Esophagus muscularis mucosa (tissue), 4 donors: ENCODE measurements around the gene NPAT. TPM values are rescaled to one million over a fixed set of nuclear protein-coding genes. Genes with fewer than 3 reads are reported as not detected.

ENCODE experiments used
- DNase-seq: peaks from one replicate; pipeline ENCODE4 v3.0.0-alpha.2; 2017; ENCODE audit errors: extremely low spot score
- H3K27ac ChIP-seq, 4 donors: fragments of 200-600 bp; sonication (generic); replicated peaks in 1 of 4; 1 replicate in 3 of 4; 2 replicates in 1 of 4; pipeline ENCODE4 v1.5.1; 2016 to 2019; ENCODE audit warnings: mild to moderate bottlenecking in 1 of 4
- H3K27me3 ChIP-seq, 4 donors: fragments of 200-600 bp; sonication (generic); one replicate each; pipeline versions ENCODE4 v1.5.1 to v1.6.0; 2016 to 2019
- H3K36me3 ChIP-seq, 4 donors: fragments of 200-600 bp; sonication (generic); one replicate each; pipeline ENCODE4 v1.5.1; 2016 to 2019
- H3K4me1 ChIP-seq, 4 donors: fragments of 200-600 bp; sonication (generic); one replicate each; pipeline ENCODE4 v1.5.1; 2016 to 2019
- H3K4me3 ChIP-seq, 4 donors: fragments of 200-600 bp; sonication (generic); 1 replicate in 2 of 4; 2 replicates in 2 of 4; pipeline ENCODE4 v1.5.1; 2016 to 2019; ENCODE audit warnings: mild to moderate bottlenecking in 4 of 4, moderate library complexity in 1 of 4
- H3K9me3 ChIP-seq, 4 donors: fragments of 200-600 bp; sonication (generic); 1 replicate in 3 of 4; 2 replicates in 1 of 4; pipeline ENCODE4 v1.5.1; 2016 to 2019
- EP300 ChIP-seq: sonication (generic); formaldehyde crosslinking; IDR thresholded peaks from one replicate; pipeline ENCODE4 v1.6.1; 2017; ENCODE audit warnings: antibody characterized with exemption
- POLR2A ChIP-seq: fragments of 450-650 bp; IDR thresholded peaks from one replicate; pipeline ENCODE4 v1.6.1; 2017; ENCODE audit warnings: antibody characterized with exemption, moderate library complexity, mild to moderate bottlenecking, low read depth
- POLR2AphosphoS5 ChIP-seq, 2 donors: sonication (generic); formaldehyde crosslinking; IDR thresholded peaks; one replicate each; pipeline ENCODE4 v1.6.1; 2017; ENCODE audit warnings: antibody characterized with exemption in 2 of 2
- WGBS: methylation state at CpG from one replicate; pipeline ENCODE4 v1.1.5; 2018; 5-methylcytosine and 5-hydroxymethylcytosine counted together
- intact Hi-C: fragments of 100-400 bp; cut with DNase I; formaldehyde crosslinking; loops from one replicate; pipeline ENCODE4 v1.15.1; 2023
- total RNA-seq, 4 donors: library from RNA; depleted of rRNA; stranded (reverse); fragments of >200 nt; gene quantifications; one replicate each; pipeline versions ENCODE4 v1.1.0 to v1.2.1, GENCODE V29; 2016
- TF ChIP-seq, protein P1 (sequence below), 3 experiments: fragments of 200-600 bp in 2 of 3; fragments of 450-650 bp in 1 of 3; sonication (generic) in 2 of 3; IDR thresholded peaks; one replicate each; pipeline ENCODE4 v1.5.1; 2017 to 2019; ENCODE audit warnings: antibody characterized with exemption in 3 of 3, mild to moderate bottlenecking in 2 of 3, moderate library complexity in 1 of 3

NPAT gene
- total RNA-seq, 4 donors from 2014 or later = 10.4 to 13.7 (median 10.7) TPM

DNA sequence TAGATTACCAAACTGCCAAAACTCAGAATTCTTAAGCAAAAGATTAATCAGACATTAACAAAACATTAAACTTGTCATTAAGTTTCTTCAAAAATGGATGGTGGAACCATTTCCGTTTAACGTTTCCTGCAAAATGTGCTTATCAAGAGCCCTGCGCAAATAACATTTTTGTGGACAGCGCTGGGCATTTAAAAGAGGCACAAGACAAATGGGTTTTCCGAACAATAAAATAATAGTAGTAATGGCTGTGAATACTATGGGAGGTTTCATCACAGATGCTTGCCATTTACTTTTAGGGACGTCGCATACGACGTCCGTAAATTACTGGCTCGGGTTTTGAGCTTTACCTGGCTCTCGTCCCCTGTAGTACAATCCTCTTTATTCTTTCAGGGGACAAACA, 1.1 kb downstream of the NPAT start:
- Histone ChIP-seq H3K36me3 (no peaks in the 10 kb centered on the region), H3K4me3 (peak overlapping the region; percentile 68 to 82 (median 77)), H3K27ac (peak overlapping the region; percentile 90 to 95 (median 94)), H3K9me3 (no peaks in the 10 kb centered on the region), H3K27me3 (no peaks in the 10 kb centered on the region), H3K4me1 (peaks cover 30 to 44% (median 42%) of the 10 kb centered on the region in 4 donors)
- TF ChIP-seq POLR2AphosphoS5 (IDR thresholded peaks at IDR 0.05) = no peak
- no peak for DNase-seq
- intact Hi-C loops = loop anchor here (10.0 kb wide), 1 partner anchor 443 kb away; the partner anchor contains the start of gene DDX10
- 2% methylated on average over 12 of the region's 12 CpGs for WGBS

DNA sequence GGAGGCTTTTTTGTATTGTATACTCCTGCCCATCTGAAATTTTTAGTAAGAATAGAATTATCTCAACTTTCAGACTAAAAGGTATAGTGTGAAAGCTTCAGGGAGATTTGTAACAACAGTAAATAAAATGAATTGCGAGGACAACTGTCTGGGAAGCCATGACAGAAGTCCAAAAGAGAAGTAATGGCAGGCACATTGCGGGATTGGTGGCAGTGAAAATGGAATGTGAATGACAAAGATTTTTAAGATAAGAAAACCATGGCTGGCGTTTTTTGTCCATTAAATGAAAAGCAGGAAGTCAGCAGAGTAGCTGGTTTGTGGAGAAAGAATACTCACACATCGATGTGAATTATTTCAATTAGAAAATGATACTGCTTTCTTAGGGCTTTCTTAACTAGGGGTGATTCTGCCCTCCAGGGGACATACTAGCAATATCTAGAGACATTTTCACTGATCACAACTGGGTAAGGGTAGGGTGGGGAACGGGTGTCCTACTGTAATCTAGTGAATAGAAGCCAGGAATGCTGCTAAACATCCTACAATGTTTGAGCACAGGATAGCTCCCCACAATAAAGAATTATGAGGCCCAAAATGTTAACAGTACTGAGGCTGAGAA, 1.6 kb downstream of the NPAT start:
- no peaks in the 10 kb centered on the region for H3K27me3 ChIP-seq
- no peaks in the 10 kb centered on the region for H3K36me3 ChIP-seq
- no peak for DNase-seq
- H3K4me3 ChIP-seq = peak overlapping the region; percentile 68 to 82 (median 77)
- intact Hi-C loops = loop anchor here (10.0 kb wide), 1 partner anchor 444 kb away; the partner anchor contains the start of gene DDX10
- peaks cover 30 to 44% (median 42%) of the 10 kb centered on the region in 4 donors for H3K4me1 ChIP-seq
- peak overlapping the region in 2 of 4 donors; percentile 90 to 94 for H3K27ac ChIP-seq
- no peak for TF ChIP-seq POLR2AphosphoS5 (IDR thresholded peaks at IDR 0.05)
- no peak for TF ChIP-seq POLR2A
- TF ChIP-seq, protein P1, sequence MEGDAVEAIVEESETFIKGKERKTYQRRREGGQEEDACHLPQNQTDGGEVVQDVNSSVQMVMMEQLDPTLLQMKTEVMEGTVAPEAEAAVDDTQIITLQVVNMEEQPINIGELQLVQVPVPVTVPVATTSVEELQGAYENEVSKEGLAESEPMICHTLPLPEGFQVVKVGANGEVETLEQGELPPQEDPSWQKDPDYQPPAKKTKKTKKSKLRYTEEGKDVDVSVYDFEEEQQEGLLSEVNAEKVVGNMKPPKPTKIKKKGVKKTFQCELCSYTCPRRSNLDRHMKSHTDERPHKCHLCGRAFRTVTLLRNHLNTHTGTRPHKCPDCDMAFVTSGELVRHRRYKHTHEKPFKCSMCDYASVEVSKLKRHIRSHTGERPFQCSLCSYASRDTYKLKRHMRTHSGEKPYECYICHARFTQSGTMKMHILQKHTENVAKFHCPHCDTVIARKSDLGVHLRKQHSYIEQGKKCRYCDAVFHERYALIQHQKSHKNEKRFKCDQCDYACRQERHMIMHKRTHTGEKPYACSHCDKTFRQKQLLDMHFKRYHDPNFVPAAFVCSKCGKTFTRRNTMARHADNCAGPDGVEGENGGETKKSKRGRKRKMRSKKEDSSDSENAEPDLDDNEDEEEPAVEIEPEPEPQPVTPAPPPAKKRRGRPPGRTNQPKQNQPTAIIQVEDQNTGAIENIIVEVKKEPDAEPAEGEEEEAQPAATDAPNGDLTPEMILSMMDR (IDR thresholded peaks at IDR 0.05) = no peak
- no peak for TF ChIP-seq EP300
- WGBS = 47% methylated on average over 5 of the region's 5 CpGs
- no peaks in the 10 kb centered on the region for H3K9me3 ChIP-seq

- 78% methylated on average over 7 of the region's 7 CpGs for WGBS
- intact Hi-C loops = no loop called here
- H3K27ac ChIP-seq = no peak overlapping the region
- H3K9me3 ChIP-seq = no peaks in the 10 kb centered on the region
- H3K27me3 ChIP-seq = no peaks in the 10 kb centered on the region
- no peak for TF ChIP-seq POLR2AphosphoS5 (IDR thresholded peaks at IDR 0.05)
- no peak for TF ChIP-seq POLR2A
- no peak for TF ChIP-seq EP300
- TF ChIP-seq, protein P1 (IDR thresholded peaks at IDR 0.05) = no peak
- no peaks in the 10 kb centered on the region for H3K36me3 ChIP-seq
- no peak overlapping the region for H3K4me3 ChIP-seq
- DNase-seq = no peak
- H3K4me1 ChIP-seq = peaks cover 21 to 28% (median 25%) of the 10 kb centered on the region in 4 donors
These were observed 3.3 kb downstream of the NPAT start for GRCh38 chr11:108218912-108219783.

DNA sequence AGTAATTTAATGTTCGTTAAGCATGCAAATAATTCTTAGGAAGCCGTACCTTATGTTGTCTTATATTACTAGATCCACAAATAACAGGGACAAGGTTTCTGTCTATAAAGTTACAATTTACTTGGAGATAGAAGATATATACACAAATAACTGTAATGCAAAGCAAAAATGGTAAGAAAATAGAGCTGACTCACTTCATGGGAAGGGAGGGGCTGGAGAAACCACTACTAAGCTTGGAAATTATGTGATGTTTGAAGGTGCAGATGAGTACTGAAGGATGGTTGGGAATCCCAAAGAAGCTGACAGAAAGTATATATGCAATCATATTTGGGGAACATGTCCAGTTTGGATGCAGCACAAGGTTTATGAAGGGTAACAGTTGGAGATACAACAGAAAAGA, 4.0 kb downstream of the NPAT start:
- Histone ChIP-seq H3K36me3 (no peaks in the 10 kb centered on the region), H3K4me3 (no peak overlapping the region), H3K27ac (no peak overlapping the region), H3K27me3 (no peaks in the 10 kb centered on the region), H3K9me3 (no peaks in the 10 kb centered on the region), H3K4me1 (peaks cover 14 to 22% (median 19%) of the 10 kb centered on the region in 4 donors)
- WGBS = 47% methylated on average over 2 of the region's 2 CpGs
- TF ChIP-seq, protein P1 (IDR thresholded peaks at IDR 0.05) = no peak
- TF ChIP-seq POLR2AphosphoS5 (IDR thresholded peaks at IDR 0.05) = no peak
- no peak for TF ChIP-seq EP300
- TF ChIP-seq POLR2A = no peak
- DNase-seq = no peak
- intact Hi-C loops = no loop called here

DNA sequence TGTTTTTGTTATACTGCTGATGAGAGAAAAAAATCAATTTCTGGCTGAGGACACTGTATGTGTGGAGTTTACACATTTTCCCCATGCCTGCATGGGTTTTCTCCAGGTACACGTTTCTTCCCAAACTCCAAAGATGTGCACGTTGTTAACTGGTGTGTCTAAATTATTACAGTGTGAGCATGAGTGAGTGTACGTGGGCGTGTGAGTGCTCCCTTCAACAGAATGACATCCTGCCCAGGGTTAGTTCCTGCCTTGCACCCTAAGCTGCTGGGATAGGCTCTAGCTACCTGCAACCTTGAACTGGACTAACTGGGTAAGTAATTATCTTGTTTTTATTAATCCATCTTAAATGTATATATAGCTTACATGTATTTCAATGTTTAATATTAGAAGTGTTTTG, 5.5 kb downstream of the NPAT start:
- Histone ChIP-seq H3K36me3 (peaks cover 0 to 12% (median 10%) of the 10 kb centered on the region in 4 donors), H3K4me3 (no peak overlapping the region), H3K9me3 (no peaks in the 10 kb centered on the region), H3K27me3 (no peaks in the 10 kb centered on the region), H3K27ac (no peak overlapping the region), H3K4me1 (peaks cover 13 to 20% (median 19%) of the 10 kb centered on the region in 4 donors)
- no peak for DNase-seq
- 63% methylated on average over 4 of the region's 4 CpGs for WGBS
- TF ChIP-seq EP300 (no peak), POLR2A (no peak), POLR2AphosphoS5 (IDR thresholded peaks at IDR 0.05) (no peak)
- TF ChIP-seq, protein P1 (IDR thresholded peaks at IDR 0.05) = no peak
- intact Hi-C loops = no loop called here
